Choroid plexus epithelial cell (primary cell): ENCODE results near the gene DLX6.

Experiments
- DNase-seq: peaks from one replicate; pipeline ENCODE4 v3.0.0-alpha.2; 2010; ENCODE audit warnings: low read depth
- H3K4me3 ChIP-seq: 2 replicates; pipeline ENCODE4 v1.5.1; 2011; ENCODE audit warnings: low read depth, mild to moderate bottlenecking, control low read depth, low read length, moderate library complexity
- CTCF ChIP-seq: conservative IDR thresholded peaks from 2 replicates; pipeline ENCODE4 v1.5.1; 2011; ENCODE audit warnings: low read depth, mild to moderate bottlenecking, control low read depth, inconsistent platforms, low read length, moderate library complexity

DLX6 gene

GRCh38 chr7:97006816-97007582, 1.6 kb downstream of the DLX6 start:
- no peak overlapping the region for H3K4me3 ChIP-seq
- DNase-seq: no peak
- no peak for TF ChIP-seq CTCF

GRCh38 chr7:97007583-97007861, 2.2 kb downstream of the DLX6 start:
- DNase-seq: no peak
- no peak overlapping the region for H3K4me3 ChIP-seq
- TF ChIP-seq CTCF: no peak

- DNase-seq: no peak
- TF ChIP-seq CTCF: no peak
- no peak overlapping the region for H3K4me3 ChIP-seq
Measured at GRCh38 chr7:97008275-97008917, 3.0 kb downstream of the DLX6 start.

GRCh38 chr7:97009753-97010732, 4.7 kb downstream of the DLX6 start:
- no peak overlapping the region for H3K4me3 ChIP-seq
- DNase-seq: no peak
- TF ChIP-seq CTCF: no peak

GRCh38 chr7:97011104-97011503, 5.8 kb downstream of the DLX6 start:
- H3K4me3 ChIP-seq: no peak overlapping the region
- no peak for DNase-seq
- no peak for TF ChIP-seq CTCF

GRCh38 chr7:97011536-97012364, 6.4 kb downstream of the DLX6 start:
- TF ChIP-seq CTCF: no peak
- no peak overlapping the region for H3K4me3 ChIP-seq
- no peak for DNase-seq
